K562 (cell line): ENCODE results near the gene VPS37D. TPM values are rescaled to one million over a fixed set of nuclear protein-coding genes. Genes with fewer than 3 reads are reported as not detected.

Source experiments
- ARID3A ChIP-seq: IDR thresholded peaks from 2 replicates; pipeline ENCODE4 v1.6.1; 2012; ENCODE audit warnings: low read depth, low read length, improper control_type of control experiment, borderline replicate concordance
- ARID3B ChIP-seq: fragments of 250-450 bp; sonication (Bioruptor Pico); IDR thresholded peaks from 2 replicates; pipeline ENCODE4 v1.4.0; 2020; ENCODE audit warnings: borderline replicate concordance
- BHLHE40 ChIP-seq: IDR thresholded peaks from 2 replicates; pipeline ENCODE4 v1.6.1; 2011; ENCODE audit warnings: low read length, improper control_type of control experiment
- CREB5 ChIP-seq: fragments of 250-450 bp; sonication (Bioruptor Pico); IDR thresholded peaks from 2 replicates; pipeline ENCODE4 v1.5.0; 2020; ENCODE audit warnings: mild to moderate bottlenecking
- DMBX1 ChIP-seq: fragments of 250-450 bp; sonication (Bioruptor Pico); IDR thresholded peaks from 2 replicates; pipeline ENCODE4 v1.8.0; 2022; ENCODE audit warnings: inconsistent platforms, mild to moderate bottlenecking, moderate library complexity, borderline replicate concordance
- EHMT2 ChIP-seq: fragments of 450-650 bp; IDR thresholded peaks from 2 replicates; pipeline ENCODE4 v1.6.1; 2018; ENCODE audit warnings: antibody characterized with exemption
- ILF3 ChIP-seq: fragments of 450-650 bp; IDR thresholded peaks from 2 replicates; pipeline ENCODE4 v1.6.1; 2018; ENCODE audit warnings: antibody characterized with exemption, mild to moderate bottlenecking, moderate library complexity, borderline replicate concordance
- MED1 ChIP-seq: sonication (generic); formaldehyde crosslinking; IDR thresholded peaks from 2 replicates; pipeline ENCODE4 v1.8.1; 2023; ENCODE audit warnings: missing genetic modification reagents, borderline replicate concordance
- RNF2 ChIP-seq: sonication (generic); IDR thresholded peaks from 2 replicates; pipeline ENCODE4 v1.6.1; 2016
- STAT5B ChIP-seq: fragments of 250-450 bp; sonication (Bioruptor Pico); IDR thresholded peaks from 2 replicates; pipeline ENCODE4 v1.8.0; 2021; ENCODE audit warnings: mild to moderate bottlenecking, inconsistent platforms
- ZHX1 ChIP-seq: fragments of 150-350 bp; conservative IDR thresholded peaks from 2 replicates; pipeline ENCODE4 v1.6.1; 2014; ENCODE audit warnings: low read length
- ZNF586 ChIP-seq: fragments of 450-650 bp; formaldehyde crosslinking; conservative IDR thresholded peaks from 2 replicates; pipeline ENCODE4 v1.4.0; 2020; ENCODE audit warnings: mild to moderate bottlenecking, moderate library complexity
- ZNF668 ChIP-seq: fragments of 250-450 bp; sonication (Bioruptor Pico); IDR thresholded peaks from 2 replicates; pipeline ENCODE4 v1.8.0; 2022; ENCODE audit warnings: mild to moderate bottlenecking, inconsistent platforms
- polyA plus RNA-seq, 8 experiments: library from polyadenylated mRNA; depleted of rRNA in 4 of 8; stranded (reverse) in 5 of 8; unstranded in 3 of 8; fragments of >200 nt; fragmentation: Nextera tagmentation in 2 of 8; fragmentation: Illumina TruSeq in 1 of 8; extraction: Ambion mirVana in 2 of 8; extraction: Trizol in 1 of 8; gene quantifications; 2 replicates each; pipeline versions ENCODE4 v1.2.1 to v1.2.3, GENCODE V29; 2011 to 2014; ENCODE audit warnings: inconsistent platforms in 1 of 8, missing spikeins in 1 of 8
- total RNA-seq, 7 experiments: library from RNA; depleted of rRNA in 6 of 7; stranded (reverse); fragments of >200 nt in 6 of 7; fragmentation: Illumina TruSeq in 2 of 7; extraction: Trizol in 2 of 7; gene quantifications; 2 replicates each; pipeline versions ENCODE4 v1.2.1 to v1.2.3, GENCODE V29; 2011 to 2021; ENCODE audit warnings: low replicate concordance in 1 of 7

VPS37D gene
- total and polyA plus RNA-seq, 9 of the 15 experiments (the other 6 are each of a cell fraction or from before 2014, with no cell fraction given) = 0.25 to 2.3 (median 1.0) TPM; not detected in 3

GRCh38 chr7:73718905-73719805 is 51.5 kb downstream of the VPS37D start, which contains the start of gene STX1A (continued):
- TF ChIP-seq EHMT2 (no peak), RNF2 (no peak), STAT5B (no peak), DMBX1 (CRISPR knock-in tag) (no peak), ZNF586 (CRISPR knock-in tag) (no peak), MED1 (CRISPR knock-in tag) (no peak), ZNF668 (CRISPR knock-in tag) (no peak), ILF3 (no peak), ZHX1 (no peak), ARID3B (no peak), ARID3A (no peak), CREB5 (CRISPR knock-in tag) (no peak), BHLHE40 (no peak)
